Spleen (tissue), 7 donors: ENCODE measurements around the gene HACD3.

Experiments
- POLR2AphosphoS5 ChIP-seq, 3 donors: sonication (generic); formaldehyde crosslinking; IDR thresholded peaks; one replicate each; pipeline ENCODE4 v1.5.1; 2017; ENCODE audit warnings: antibody characterized with exemption in 3 of 3
- TF ChIP-seq, protein P1 (sequence below), 11 experiments: fragments of 200-600 bp in 7 of 11; fragments of 450-650 bp in 4 of 11; sonication (generic) in 4 of 11; IDR thresholded peaks in 8 of 11; conservative IDR thresholded peaks in 3 of 11; 1 replicate in 7 of 11; 2 replicates in 4 of 11; pipeline versions ENCODE4 v1.4.0 to v1.8.0; 2016 to 2021; ENCODE audit warnings: antibody characterized with exemption in 11 of 11, inconsistent platforms in 4 of 11, mild to moderate bottlenecking in 1 of 11
- donor health status: DM: no; HTN: no; CAD: no; lungs with moderate emphysema.
- donor health status: DM: no; HTN: no; CAD: no.
- donor health status: DM: no; HTN: no; CAD: no.

DNA sequence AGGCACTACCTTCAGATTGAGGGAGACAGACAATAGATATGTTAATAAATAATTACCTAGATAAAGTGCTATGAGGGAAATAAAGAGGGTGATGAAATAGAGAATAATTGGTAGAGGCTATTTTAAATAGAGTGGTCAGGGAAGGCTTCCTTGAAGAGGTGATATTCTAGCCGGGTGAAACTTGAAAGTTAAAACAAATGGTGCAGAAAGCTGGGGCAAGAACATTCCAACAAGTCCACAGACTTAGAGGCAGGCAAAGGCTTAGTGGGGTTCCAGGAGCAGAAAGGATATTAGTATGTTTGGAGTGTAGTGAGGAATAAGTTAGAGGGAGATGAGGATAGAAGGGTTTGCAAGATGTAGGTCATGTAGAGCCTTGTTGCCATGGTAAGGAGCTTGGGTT lies 10.1 kb downstream of the HACD3 start:
- no peak for TF ChIP-seq POLR2AphosphoS5 (IDR thresholded peaks at IDR 0.05)
- TF ChIP-seq, protein P1, sequence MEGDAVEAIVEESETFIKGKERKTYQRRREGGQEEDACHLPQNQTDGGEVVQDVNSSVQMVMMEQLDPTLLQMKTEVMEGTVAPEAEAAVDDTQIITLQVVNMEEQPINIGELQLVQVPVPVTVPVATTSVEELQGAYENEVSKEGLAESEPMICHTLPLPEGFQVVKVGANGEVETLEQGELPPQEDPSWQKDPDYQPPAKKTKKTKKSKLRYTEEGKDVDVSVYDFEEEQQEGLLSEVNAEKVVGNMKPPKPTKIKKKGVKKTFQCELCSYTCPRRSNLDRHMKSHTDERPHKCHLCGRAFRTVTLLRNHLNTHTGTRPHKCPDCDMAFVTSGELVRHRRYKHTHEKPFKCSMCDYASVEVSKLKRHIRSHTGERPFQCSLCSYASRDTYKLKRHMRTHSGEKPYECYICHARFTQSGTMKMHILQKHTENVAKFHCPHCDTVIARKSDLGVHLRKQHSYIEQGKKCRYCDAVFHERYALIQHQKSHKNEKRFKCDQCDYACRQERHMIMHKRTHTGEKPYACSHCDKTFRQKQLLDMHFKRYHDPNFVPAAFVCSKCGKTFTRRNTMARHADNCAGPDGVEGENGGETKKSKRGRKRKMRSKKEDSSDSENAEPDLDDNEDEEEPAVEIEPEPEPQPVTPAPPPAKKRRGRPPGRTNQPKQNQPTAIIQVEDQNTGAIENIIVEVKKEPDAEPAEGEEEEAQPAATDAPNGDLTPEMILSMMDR (IDR thresholded peaks at IDR 0.05 in 8 of 11, conservative IDR thresholded peaks at IDR 0.05 in 3 of 11): no peak
